ENCODE data around the gene ZNF579. TPM values are rescaled to one million over a fixed set of nuclear protein-coding genes. Genes with fewer than 3 reads are reported as not detected.
"Not testable (repeated sequence)": the region's sequence is repeated elsewhere in the genome, so short reads cannot be mapped to it uniquely, and the experiment has no call there.

ZNF579 gene
- total and polyA plus RNA-seq, 10 donors: 0.72 to 10.6 (median 5.7) TPM

DNA sequence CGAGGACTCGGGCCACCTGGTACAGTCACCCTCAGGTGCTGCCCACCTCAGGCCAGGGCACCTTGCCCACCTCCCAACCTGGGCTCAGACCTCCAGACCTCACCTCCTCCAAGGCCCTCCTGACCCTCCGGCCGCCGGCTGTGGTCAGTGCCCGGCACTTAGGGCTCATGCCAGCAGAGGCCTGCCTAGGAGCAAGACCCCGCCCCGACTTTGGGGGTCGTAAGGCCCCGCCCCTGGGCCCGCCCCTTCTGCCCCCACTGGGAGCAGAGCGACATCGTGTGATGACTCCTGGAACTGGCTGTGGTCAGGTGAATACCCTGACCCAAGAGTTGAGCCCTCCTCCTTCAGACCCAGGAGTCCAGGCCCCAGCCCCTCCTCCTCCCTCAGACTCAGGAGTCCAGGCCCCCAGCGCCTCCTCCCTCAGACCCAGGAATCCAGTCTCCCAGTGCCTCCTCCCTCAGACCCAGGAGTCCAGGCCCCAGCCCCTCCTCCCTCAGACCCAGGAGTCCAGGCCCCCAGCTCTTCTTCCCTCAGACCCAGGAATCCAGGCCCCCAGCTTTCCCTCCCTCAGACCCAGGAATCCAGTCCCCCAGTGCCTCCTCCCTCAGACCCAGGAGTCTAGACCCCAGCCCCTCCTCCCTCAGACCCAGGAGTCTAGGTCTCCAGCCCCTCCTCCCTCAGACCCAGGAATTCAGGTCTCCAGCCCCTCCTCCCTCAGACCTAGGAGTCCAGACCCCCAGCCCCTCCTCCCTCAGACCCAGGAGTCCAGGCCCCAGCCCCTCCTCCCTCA, 43.5 kb downstream of the ZNF579 start, which contains the start of gene SBK2:
SBK2 (minus strand) TSS at position 183 of the 790 bp plus-strand sequence. CDS start 839 bp downstream, outside the sequence.
- Histone ChIP-seq H3K9me3 (no peaks in the 10 kb centered on the region), H3K4me3 (no peak within 1 kb of the TSS), H3K4me1 (no peaks in the 10 kb centered on the region), H3K27me3 (replicated peaks in 1 of 7) (peaks cover 0 to 28% (median 0%) of the 10 kb centered on the region in 7 donors), H3K27ac (no peak within 1 kb of the TSS), H3K36me3 (no peaks in the 10 kb centered on the region)
- intact Hi-C loops (cut with DNase I; ENCODE audit: low total_unique reads): no loop called here
- 39 to 75% (median 46%) methylated on average over 3 to 14 of the region's 14 CpGs for WGBS, 5 donors
- DNase-seq: no peak
- TF ChIP-seq POLR2AphosphoS5 (IDR thresholded peaks at IDR 0.05) (no peak), POLR2A (IDR thresholded peaks at IDR 0.05) (no peak)
- TF ChIP-seq, protein P1, sequence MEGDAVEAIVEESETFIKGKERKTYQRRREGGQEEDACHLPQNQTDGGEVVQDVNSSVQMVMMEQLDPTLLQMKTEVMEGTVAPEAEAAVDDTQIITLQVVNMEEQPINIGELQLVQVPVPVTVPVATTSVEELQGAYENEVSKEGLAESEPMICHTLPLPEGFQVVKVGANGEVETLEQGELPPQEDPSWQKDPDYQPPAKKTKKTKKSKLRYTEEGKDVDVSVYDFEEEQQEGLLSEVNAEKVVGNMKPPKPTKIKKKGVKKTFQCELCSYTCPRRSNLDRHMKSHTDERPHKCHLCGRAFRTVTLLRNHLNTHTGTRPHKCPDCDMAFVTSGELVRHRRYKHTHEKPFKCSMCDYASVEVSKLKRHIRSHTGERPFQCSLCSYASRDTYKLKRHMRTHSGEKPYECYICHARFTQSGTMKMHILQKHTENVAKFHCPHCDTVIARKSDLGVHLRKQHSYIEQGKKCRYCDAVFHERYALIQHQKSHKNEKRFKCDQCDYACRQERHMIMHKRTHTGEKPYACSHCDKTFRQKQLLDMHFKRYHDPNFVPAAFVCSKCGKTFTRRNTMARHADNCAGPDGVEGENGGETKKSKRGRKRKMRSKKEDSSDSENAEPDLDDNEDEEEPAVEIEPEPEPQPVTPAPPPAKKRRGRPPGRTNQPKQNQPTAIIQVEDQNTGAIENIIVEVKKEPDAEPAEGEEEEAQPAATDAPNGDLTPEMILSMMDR (IDR thresholded peaks at IDR 0.05 in 8 of 11, conservative IDR thresholded peaks at IDR 0.05 in 3 of 11): no peak

DNA sequence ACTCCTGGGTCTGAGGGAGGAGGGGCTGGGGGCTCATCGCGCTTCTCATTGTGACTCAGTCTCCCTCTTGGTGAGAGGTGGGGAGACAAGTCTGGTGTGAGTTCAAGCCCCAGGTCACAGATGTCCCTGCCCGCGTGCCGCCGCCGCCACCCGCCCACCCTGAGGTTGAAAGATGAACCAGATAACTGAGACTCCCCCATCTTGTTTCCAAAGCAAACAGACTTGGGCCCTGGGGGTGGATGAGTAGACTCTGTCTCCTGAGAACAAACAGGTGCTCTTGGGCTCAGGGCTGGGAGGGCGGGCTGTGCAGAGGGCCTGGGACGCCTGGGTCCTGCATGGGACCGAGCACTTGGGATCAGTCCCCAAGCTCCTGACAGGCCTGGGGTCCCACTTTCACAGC, 44.3 kb downstream of the ZNF579 start:
- intact Hi-C loops (cut with DNase I; ENCODE audit: low total_unique reads): no loop called here
- WGBS, 5 donors: 89 to 100% (median 93%) methylated on average over 4 to 11 of the region's 11 CpGs
- DNase-seq: no peak
- no peaks in the 10 kb centered on the region for H3K36me3 ChIP-seq
- H3K4me1 ChIP-seq: no peaks in the 10 kb centered on the region
- H3K9me3 ChIP-seq: no peaks in the 10 kb centered on the region
- no peak overlapping the region for H3K27ac ChIP-seq
- H3K4me3 ChIP-seq: no peak overlapping the region
- TF ChIP-seq, protein P1 (IDR thresholded peaks at IDR 0.05 in 8 of 11, conservative IDR thresholded peaks at IDR 0.05 in 3 of 11): no peak
- TF ChIP-seq POLR2A (IDR thresholded peaks at IDR 0.05): no peak
- TF ChIP-seq POLR2AphosphoS5 (IDR thresholded peaks at IDR 0.05): no peak
- H3K27me3 ChIP-seq (replicated peaks in 1 of 7): peaks cover 0 to 32% (median 0%) of the 10 kb centered on the region in 7 donors

DNA sequence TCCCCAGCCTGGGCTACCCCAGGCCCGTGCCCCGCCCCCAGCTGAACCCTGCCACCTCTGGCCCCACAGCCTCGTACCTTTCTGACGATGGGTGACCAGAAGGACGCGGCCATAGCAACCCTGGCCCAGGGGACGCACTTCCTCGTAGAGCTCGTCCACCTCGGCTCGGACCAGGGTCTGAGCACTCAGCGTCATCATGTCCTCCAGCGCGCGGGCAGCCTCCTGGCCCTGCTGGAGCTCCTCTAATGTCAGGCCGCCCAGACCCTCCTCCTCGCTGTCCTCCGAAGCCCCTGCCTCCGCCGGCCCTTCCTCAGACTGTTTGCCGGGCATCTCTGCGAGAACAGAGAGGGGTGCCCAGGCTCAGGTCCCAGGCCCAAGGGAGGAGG, 44.7 kb downstream of the ZNF579 start:
- Histone ChIP-seq H3K4me1 (no peaks in the 10 kb centered on the region), H3K27ac (no peak overlapping the region), H3K36me3 (no peaks in the 10 kb centered on the region), H3K4me3 (no peak overlapping the region), H3K27me3 (replicated peaks in 1 of 7) (peaks cover 0 to 32% (median 0%) of the 10 kb centered on the region in 7 donors), H3K9me3 (no peaks in the 10 kb centered on the region)
- intact Hi-C loops (cut with DNase I; ENCODE audit: low total_unique reads): no loop called here
- no peak for DNase-seq
- TF ChIP-seq, protein P1 (IDR thresholded peaks at IDR 0.05 in 8 of 11, conservative IDR thresholded peaks at IDR 0.05 in 3 of 11): no peak
- no peak for TF ChIP-seq POLR2AphosphoS5 (IDR thresholded peaks at IDR 0.05)
- no peak for TF ChIP-seq POLR2A (IDR thresholded peaks at IDR 0.05)
- 83 to 95% (median 87%) methylated on average over 7 to 22 of the region's 22 CpGs for WGBS, 5 donors

DNA sequence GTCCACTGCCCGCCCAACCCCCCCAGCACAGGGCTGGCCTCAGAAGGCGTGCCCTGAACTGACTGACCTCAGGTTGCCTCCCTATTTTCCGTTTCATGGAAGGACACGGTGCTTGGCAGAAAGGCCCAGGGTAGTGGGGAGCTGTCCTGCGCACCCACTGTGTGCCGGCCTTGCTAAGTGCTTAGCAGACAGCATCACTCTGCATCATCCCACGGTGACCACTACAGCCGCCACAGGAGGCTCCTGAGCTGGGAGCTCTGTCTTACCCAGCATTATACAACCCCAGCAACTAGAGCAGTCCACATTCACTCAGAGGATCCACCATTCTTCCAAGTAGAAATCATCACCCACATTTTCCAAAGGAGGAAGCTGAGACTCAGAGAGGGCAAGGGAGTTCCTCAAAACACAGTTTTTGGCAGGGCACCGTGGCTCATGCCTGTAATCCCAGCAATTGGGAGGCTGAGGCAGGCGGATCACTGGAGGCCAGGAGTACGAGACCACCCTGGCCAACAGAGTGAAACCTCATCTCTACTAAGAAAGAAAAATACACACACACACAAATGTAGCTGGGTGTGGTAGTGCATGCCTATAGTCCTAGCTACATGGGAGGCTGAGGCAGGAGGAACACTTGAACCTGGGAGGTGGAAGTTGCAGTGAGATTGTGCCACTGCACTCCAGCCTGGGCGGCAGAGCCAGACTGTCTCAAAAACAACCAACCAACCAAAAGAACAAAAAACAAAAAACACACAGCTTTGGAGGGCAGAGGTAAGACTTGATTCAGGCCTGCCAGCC, 45.3 kb downstream of the ZNF579 start:
- no peak overlapping the region for H3K27ac ChIP-seq
- WGBS, 5 donors: 76 to 91% (median 80%) methylated on average over 9 to 12 of the region's 12 CpGs
- H3K27me3 ChIP-seq (replicated peaks in 1 of 7): peaks cover 0 to 30% (median 0%) of the 10 kb centered on the region in 7 donors
- DNase-seq: no peak
- no peak overlapping the region for H3K4me3 ChIP-seq
- no peaks in the 10 kb centered on the region for H3K4me1 ChIP-seq
- H3K9me3 ChIP-seq: no peaks in the 10 kb centered on the region
- TF ChIP-seq POLR2AphosphoS5 (IDR thresholded peaks at IDR 0.05) (no peak), POLR2A (IDR thresholded peaks at IDR 0.05) (no peak)
- TF ChIP-seq, protein P1 (IDR thresholded peaks at IDR 0.05 in 8 of 11, conservative IDR thresholded peaks at IDR 0.05 in 3 of 11): no peak
- intact Hi-C loops (cut with DNase I; ENCODE audit: low total_unique reads): no loop called here
- H3K36me3 ChIP-seq: no peaks in the 10 kb centered on the region

DNA sequence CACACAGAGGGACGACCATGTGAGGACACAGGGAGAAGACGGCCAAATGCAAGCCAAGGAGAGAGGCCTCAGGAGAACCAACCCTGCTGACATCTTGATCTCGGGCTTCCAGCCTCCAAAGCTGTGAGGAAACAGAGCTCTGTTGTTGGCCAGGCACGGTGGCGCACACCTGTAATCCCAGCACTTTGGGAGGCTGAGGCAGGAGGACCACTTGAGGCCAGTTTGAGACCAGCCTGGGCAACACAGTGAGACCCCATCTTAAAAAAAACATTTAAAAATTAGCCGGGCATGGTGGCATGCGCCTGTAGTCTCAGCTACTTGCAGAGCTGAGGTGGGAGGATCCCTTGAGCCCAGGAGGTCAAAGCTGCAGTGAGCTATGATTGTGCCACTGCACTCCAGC, 46.4 kb downstream of the ZNF579 start:
- H3K36me3 ChIP-seq; H3K4me3 ChIP-seq; H3K4me1 ChIP-seq; H3K27ac ChIP-seq; H3K9me3 ChIP-seq; DNase-seq; intact Hi-C loops (cut with DNase I; ENCODE audit: low total_unique reads): not testable (repeated sequence)
- 80 to 91% (median 88%) methylated on average over 7 of the region's 7 CpGs for WGBS, 5 donors
- H3K27me3 ChIP-seq (replicated peaks in 1 of 7): peaks cover 0 to 36% (median 0%) of the 10 kb centered on the region in 7 donors
